OCI-LY1 (cell line): ENCODE data around the gene MYO9A.

Experiments used
- EZH2 ChIP-seq: fragments of 200-600 bp; sonication (generic), shearing (Covaris generic); IDR thresholded peaks from 2 replicates; pipeline ENCODE4 v1.8.0; 2017; ENCODE audit warnings: borderline replicate concordance, mixed run types, mild to moderate bottlenecking, antibody characterized with exemption, low read length, moderate library complexity, mixed read lengths
- TF ChIP-seq, protein P1 (sequence below): fragments of 200-600 bp; sonication (generic), shearing (Covaris generic); IDR thresholded peaks from 2 replicates; pipeline ENCODE4 v1.5.1; 2017; ENCODE audit warnings: mild to moderate bottlenecking, antibody characterized with exemption, low read length, moderate library complexity, mixed read lengths

DNA sequence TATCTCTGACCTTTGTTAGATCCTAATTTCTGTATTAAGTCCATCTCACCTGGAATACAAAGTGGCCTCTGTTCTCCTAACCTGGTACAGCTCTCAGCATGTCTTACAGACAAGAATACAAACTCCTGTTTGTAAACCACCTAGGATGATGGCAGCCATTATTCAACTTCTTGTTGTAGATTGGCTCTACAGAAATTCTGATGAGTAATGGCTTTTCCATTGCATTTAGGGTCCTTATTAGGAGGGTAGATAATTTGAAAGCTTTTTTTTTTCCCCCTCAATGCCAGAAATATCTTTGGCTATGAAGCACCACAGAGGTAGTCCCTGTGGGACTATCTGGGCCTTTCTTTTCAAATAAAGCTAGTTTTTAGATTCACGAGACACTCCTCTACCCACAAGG lies 297.8 kb downstream of the MYO9A start:
- TF ChIP-seq, protein P1, sequence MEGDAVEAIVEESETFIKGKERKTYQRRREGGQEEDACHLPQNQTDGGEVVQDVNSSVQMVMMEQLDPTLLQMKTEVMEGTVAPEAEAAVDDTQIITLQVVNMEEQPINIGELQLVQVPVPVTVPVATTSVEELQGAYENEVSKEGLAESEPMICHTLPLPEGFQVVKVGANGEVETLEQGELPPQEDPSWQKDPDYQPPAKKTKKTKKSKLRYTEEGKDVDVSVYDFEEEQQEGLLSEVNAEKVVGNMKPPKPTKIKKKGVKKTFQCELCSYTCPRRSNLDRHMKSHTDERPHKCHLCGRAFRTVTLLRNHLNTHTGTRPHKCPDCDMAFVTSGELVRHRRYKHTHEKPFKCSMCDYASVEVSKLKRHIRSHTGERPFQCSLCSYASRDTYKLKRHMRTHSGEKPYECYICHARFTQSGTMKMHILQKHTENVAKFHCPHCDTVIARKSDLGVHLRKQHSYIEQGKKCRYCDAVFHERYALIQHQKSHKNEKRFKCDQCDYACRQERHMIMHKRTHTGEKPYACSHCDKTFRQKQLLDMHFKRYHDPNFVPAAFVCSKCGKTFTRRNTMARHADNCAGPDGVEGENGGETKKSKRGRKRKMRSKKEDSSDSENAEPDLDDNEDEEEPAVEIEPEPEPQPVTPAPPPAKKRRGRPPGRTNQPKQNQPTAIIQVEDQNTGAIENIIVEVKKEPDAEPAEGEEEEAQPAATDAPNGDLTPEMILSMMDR: no peak
- no peak for TF ChIP-seq EZH2
